GM10266 (cell line): ENCODE results near the gene CACNA1A.

Experiments used
- DNase-seq: peaks from one replicate; pipeline ENCODE4 v3.0.0; 2012; ENCODE audit errors: extremely low spot score
- TF ChIP-seq, protein P1 (sequence below): IDR thresholded peaks from 2 replicates; pipeline ENCODE4 v1.5.1; 2012; ENCODE audit warnings: mild to moderate bottlenecking, low read depth; ENCODE audit not compliant: control insufficient read depth, insufficient read depth; ENCODE audit errors: missing control alignments

CACNA1A gene

DNA sequence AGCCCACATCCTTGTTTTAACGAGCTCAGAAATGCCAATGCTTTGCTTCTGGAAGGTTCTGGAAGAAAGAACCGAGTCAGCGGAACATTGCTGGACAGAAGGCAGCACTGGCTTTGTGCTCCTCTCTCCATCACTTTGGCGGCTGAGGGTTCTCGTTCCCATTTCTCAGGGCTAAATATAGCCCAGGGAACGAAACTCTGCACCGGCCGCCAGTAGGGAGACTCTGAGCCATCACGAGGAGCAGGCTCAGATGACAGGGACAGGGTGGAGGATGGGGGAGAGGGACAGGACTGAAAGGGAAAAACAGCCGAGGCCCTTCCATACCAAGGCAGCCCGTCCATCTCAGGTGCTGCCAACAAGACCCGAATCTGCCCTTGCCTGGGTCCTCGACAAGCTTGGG, 166.4 kb downstream of the CACNA1A start:
- TF ChIP-seq, protein P1, sequence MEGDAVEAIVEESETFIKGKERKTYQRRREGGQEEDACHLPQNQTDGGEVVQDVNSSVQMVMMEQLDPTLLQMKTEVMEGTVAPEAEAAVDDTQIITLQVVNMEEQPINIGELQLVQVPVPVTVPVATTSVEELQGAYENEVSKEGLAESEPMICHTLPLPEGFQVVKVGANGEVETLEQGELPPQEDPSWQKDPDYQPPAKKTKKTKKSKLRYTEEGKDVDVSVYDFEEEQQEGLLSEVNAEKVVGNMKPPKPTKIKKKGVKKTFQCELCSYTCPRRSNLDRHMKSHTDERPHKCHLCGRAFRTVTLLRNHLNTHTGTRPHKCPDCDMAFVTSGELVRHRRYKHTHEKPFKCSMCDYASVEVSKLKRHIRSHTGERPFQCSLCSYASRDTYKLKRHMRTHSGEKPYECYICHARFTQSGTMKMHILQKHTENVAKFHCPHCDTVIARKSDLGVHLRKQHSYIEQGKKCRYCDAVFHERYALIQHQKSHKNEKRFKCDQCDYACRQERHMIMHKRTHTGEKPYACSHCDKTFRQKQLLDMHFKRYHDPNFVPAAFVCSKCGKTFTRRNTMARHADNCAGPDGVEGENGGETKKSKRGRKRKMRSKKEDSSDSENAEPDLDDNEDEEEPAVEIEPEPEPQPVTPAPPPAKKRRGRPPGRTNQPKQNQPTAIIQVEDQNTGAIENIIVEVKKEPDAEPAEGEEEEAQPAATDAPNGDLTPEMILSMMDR = no peak
- no peak for DNase-seq

DNA sequence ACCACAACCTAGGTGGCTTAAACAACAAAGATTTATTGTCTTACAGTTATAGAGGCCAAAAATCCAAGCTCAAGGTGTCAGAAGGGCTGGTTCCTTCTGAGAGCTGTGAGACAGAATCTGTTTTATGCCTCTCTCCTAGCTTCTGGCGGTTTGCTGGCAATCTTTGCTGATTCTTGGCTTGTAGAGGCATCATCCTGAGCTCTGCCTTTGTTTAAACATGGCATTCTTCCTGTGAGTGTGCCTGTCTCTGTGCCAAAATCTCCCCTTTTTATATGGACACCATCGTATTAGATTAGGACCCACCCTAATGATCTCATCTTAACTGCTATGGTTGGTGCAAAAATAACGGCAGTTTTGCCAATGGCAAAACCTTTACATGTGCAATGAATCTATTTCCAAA, 169.1 kb downstream of the CACNA1A start:
- TF ChIP-seq, protein P1 = no peak
- DNase-seq = no peak

DNA sequence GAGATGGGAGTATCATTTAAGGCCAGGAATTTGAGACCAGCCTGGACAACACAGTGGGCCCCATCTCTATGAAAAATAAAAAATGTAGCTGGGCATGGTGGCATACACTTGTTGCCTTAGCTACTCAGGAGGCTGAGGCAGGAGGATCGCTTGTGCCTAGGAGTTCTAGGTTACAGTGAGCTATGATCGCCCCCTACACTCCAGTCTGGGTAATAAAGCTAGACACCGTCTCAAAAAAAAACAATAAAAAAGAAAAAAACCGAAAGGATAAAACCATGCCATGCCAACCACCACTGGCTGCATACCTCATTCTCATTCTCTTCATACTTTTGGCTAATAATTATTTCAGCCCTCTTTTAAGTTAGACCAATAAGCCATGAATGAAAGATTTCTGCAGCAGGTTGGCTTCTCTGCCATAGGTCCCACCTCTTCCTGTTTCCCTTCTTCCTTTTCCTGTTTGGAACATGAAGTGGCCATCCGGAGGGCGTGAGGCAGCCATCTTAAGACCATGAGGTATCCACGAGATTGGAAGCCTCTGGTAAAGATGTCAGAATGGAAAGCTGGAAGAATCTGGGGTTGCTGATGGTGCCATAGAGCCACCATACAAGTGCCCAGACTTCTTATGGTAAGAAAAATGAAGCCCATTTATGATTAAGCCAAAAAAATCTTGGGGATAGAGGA, 171.3 kb downstream of the CACNA1A start:
- DNase-seq = no peak
- TF ChIP-seq, protein P1 = no peak

DNA sequence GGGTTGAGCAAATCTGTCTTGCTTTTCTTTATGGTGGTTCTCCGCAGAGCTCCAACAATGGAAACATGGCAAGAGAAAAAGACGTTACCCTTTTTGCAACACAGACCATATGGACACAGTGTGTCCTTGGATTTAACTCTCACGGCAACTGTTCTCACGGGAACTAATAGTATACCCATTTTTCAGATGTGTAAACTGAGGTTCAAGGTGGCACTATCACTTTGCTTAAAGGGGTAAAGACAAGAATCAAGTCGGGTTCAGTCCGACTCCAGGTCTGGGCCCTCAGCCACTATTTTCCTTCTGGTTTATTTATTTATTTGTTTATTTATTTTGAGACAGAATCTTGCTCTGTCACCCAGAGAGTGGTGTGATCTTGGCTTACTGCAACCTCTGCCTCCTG, 176.0 kb downstream of the CACNA1A start:
- no peak for DNase-seq
- TF ChIP-seq, protein P1 = no peak

DNA sequence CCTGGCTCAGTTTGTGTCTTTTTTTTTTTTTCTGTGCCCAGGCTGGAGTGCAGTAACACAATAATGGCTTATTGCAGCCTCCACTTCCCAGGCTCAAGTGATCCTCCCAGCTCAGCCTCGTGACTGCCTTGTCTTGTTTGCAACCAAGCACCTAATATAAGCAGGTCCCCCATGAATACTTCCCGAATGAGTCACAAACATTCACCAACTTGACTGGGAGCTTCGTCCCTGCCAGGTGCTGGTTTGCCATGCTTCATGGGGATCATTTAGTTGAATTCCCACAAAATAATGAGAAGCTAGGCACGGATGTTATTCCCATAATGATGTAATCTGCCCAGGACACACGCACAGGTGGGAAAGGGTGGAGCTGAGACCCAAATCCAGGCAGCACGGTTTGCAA, 176.5 kb downstream of the CACNA1A start:
- no peak for DNase-seq
- TF ChIP-seq, protein P1 = no peak

DNA sequence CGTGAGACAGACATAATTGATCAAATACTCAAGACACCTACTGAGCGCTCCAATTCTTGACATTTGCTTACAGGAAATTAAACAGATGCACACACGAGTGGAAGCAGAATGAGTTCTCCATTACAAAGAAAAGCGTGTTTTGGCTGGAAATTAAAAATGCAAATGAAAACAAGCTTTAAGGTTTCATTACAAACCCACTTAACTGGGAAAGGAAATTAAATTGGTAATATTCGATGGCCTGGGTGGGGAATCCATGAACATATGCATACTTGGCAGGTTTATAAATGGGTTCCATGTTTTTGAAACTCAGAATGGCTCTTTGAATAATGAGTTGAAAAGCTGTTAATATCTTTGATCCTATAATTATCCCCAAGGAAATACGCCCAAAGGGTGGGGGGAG, 178.0 kb downstream of the CACNA1A start:
- DNase-seq = no peak
- TF ChIP-seq, protein P1 = no peak

DNA sequence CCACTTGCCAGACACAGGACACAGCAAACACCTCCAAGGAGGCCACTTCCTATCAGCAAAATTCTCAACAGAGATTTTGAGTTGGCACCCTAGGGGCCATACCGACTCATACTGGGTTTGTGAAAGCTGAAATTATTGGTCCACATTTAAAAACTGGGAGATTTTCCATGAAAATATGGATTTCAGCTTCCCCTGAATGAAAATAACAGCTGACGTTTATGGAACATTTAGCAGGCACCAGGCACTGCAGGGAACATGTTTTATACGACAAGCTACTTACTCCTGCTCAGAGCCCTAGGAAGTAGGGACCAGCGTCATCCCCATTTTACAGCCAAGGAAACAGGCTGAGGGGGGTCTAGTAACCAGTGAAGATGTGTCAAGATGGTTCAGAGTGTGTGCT, 186.8 kb downstream of the CACNA1A start:
- no peak for DNase-seq
- TF ChIP-seq, protein P1 = no peak
